K562 (cell line): ENCODE data around the gene BEST2. TPM values are rescaled to one million over a fixed set of nuclear protein-coding genes. Genes with fewer than 3 reads are reported as not detected.

Experiments
- CAMTA2 ChIP-seq: fragments of 250-450 bp; sonication (Bioruptor Pico); conservative IDR thresholded peaks from 2 replicates; pipeline ENCODE4 v1.5.1; 2022
- CSDE1 ChIP-seq, 2 experiments: fragments of 450-650 bp; IDR thresholded peaks; 2 replicates each; pipeline ENCODE4 v1.6.1; 2016; ENCODE audit warnings: mild to moderate bottlenecking in 1 of 2
- ELF4 ChIP-seq: fragments of 450-650 bp; formaldehyde crosslinking; IDR thresholded peaks from 2 replicates; pipeline ENCODE4 v1.4.0; 2022; ENCODE audit warnings: missing genetic modification characterization
- FOXA3 ChIP-seq, 2 experiments: fragments of 450-650 bp in 1 of 2; sonication (generic) in 1 of 2; formaldehyde crosslinking; IDR thresholded peaks in 1 of 2; conservative IDR thresholded peaks in 1 of 2; 2 replicates each; pipeline versions ENCODE4 v1.4.0 to v1.8.0; 2020 to 2022; ENCODE audit warnings: mild to moderate bottlenecking in 2 of 2, missing genetic modification reagents in 1 of 2
- L3MBTL2 ChIP-seq: fragments of 450-650 bp; IDR thresholded peaks from 2 replicates; pipeline ENCODE4 v1.6.1; 2016; ENCODE audit warnings: mild to moderate bottlenecking, moderate library complexity
- MEF2A ChIP-seq: IDR thresholded peaks from 2 replicates; pipeline ENCODE4 v1.6.1; 2011; ENCODE audit warnings: low read depth, mild to moderate bottlenecking, low read length, moderate library complexity; ENCODE audit not compliant: control insufficient read depth
- NCOA6 ChIP-seq: fragments of 450-650 bp; IDR thresholded peaks from 2 replicates; pipeline ENCODE4 v1.6.1; 2017; ENCODE audit warnings: mild to moderate bottlenecking
- PHTF2 ChIP-seq: fragments of 250-450 bp; sonication (Bioruptor Pico); IDR thresholded peaks from 2 replicates; pipeline ENCODE4 v1.5.0; 2021; ENCODE audit warnings: mild to moderate bottlenecking
- POU5F1 ChIP-seq: fragments of 150-350 bp; IDR thresholded peaks from 2 replicates; pipeline ENCODE4 v1.6.1; 2014; ENCODE audit warnings: borderline replicate concordance, low read length, low read depth, mild to moderate bottlenecking; ENCODE audit not compliant: partially characterized antibody
- PRMT5 ChIP-seq: sonication (generic); formaldehyde crosslinking; IDR thresholded peaks from 2 replicates; pipeline ENCODE4 v1.5.0; 2020; ENCODE audit warnings: missing genetic modification reagents
- SIN3B ChIP-seq: fragments of 450-650 bp; IDR thresholded peaks from 2 replicates; pipeline ENCODE4 v1.6.1; 2017; ENCODE audit warnings: low read depth, mild to moderate bottlenecking, moderate library complexity
- STAG1 ChIP-seq: sonication (generic); formaldehyde crosslinking; IDR thresholded peaks from 2 replicates; pipeline ENCODE4 v1.5.0; 2020; ENCODE audit warnings: missing genetic modification reagents, borderline replicate concordance
- ZNF12 ChIP-seq: sonication (generic); formaldehyde crosslinking; IDR thresholded peaks from 2 replicates; pipeline ENCODE4 v1.4.0; 2020; ENCODE audit warnings: mild to moderate bottlenecking, missing genetic modification reagents
- ZNF253 ChIP-seq: fragments of 250-450 bp; sonication (Bioruptor Pico); conservative IDR thresholded peaks from 2 replicates; pipeline ENCODE4 v1.6.1; 2021; ENCODE audit warnings: mild to moderate bottlenecking
- ZNF551 ChIP-seq: fragments of 250-450 bp; sonication (Bioruptor Pico); IDR thresholded peaks from 2 replicates; pipeline ENCODE4 v1.5.0; 2021; ENCODE audit warnings: mild to moderate bottlenecking, moderate library complexity
- ZNF75A ChIP-seq: fragments of 450-650 bp; formaldehyde crosslinking; IDR thresholded peaks from 2 replicates; pipeline ENCODE4 v1.4.0; 2020; ENCODE audit warnings: mild to moderate bottlenecking
- polyA plus RNA-seq, 8 experiments: library from polyadenylated mRNA; depleted of rRNA in 4 of 8; stranded (reverse) in 5 of 8; unstranded in 3 of 8; fragments of >200 nt; fragmentation: Nextera tagmentation in 2 of 8; fragmentation: Illumina TruSeq in 1 of 8; extraction: Ambion mirVana in 2 of 8; extraction: Trizol in 1 of 8; gene quantifications; 2 replicates each; pipeline versions ENCODE4 v1.2.1 to v1.2.3, GENCODE V29; 2011 to 2014; ENCODE audit warnings: inconsistent platforms in 1 of 8, missing spikeins in 1 of 8
- total RNA-seq, 7 experiments: library from RNA; depleted of rRNA in 6 of 7; stranded (reverse); fragments of >200 nt in 6 of 7; fragmentation: Illumina TruSeq in 2 of 7; extraction: Trizol in 2 of 7; gene quantifications; 2 replicates each; pipeline versions ENCODE4 v1.2.1 to v1.2.3, GENCODE V29; 2011 to 2021; ENCODE audit warnings: low replicate concordance in 1 of 7
- TF ChIP-seq, protein P1 (sequence below): fragments of 450-650 bp; formaldehyde crosslinking; IDR thresholded peaks from 2 replicates; pipeline ENCODE4 v1.4.0; 2020; ENCODE audit warnings: mild to moderate bottlenecking, mixed read lengths
- TF ChIP-seq, protein P2 (sequence below): fragments of 250-450 bp; sonication (Bioruptor Pico); IDR thresholded peaks from 2 replicates; pipeline ENCODE4 v1.9.0; 2021; ENCODE audit warnings: mild to moderate bottlenecking, inconsistent platforms
- TF ChIP-seq, protein P3 (sequence below), 2 experiments: IDR thresholded peaks; 2 replicates each; pipeline ENCODE4 v1.6.1; 2012; ENCODE audit warnings: improper control_type of control experiment in 2 of 2, low read depth in 2 of 2, low read length in 2 of 2, borderline replicate concordance in 1 of 2
- TF ChIP-seq, protein P4 (sequence below): fragments of 250-450 bp; sonication (Bioruptor Pico); IDR thresholded peaks from 2 replicates; pipeline ENCODE4 v1.8.0; 2022; ENCODE audit warnings: moderate library complexity, mild to moderate bottlenecking, inconsistent platforms
- TF ChIP-seq, protein P5 (sequence below): fragments of 250-450 bp; sonication (Bioruptor Pico); IDR thresholded peaks from 2 replicates; pipeline ENCODE4 v1.8.0; 2021; ENCODE audit warnings: borderline replicate concordance, mild to moderate bottlenecking, moderate library complexity; ENCODE audit not compliant: poor library complexity, severe bottlenecking

Gene BEST2
- total and polyA plus RNA-seq, 9 of the 15 experiments (the other 6 are each of a cell fraction or from before 2014, with no cell fraction given), result not detected

DNA sequence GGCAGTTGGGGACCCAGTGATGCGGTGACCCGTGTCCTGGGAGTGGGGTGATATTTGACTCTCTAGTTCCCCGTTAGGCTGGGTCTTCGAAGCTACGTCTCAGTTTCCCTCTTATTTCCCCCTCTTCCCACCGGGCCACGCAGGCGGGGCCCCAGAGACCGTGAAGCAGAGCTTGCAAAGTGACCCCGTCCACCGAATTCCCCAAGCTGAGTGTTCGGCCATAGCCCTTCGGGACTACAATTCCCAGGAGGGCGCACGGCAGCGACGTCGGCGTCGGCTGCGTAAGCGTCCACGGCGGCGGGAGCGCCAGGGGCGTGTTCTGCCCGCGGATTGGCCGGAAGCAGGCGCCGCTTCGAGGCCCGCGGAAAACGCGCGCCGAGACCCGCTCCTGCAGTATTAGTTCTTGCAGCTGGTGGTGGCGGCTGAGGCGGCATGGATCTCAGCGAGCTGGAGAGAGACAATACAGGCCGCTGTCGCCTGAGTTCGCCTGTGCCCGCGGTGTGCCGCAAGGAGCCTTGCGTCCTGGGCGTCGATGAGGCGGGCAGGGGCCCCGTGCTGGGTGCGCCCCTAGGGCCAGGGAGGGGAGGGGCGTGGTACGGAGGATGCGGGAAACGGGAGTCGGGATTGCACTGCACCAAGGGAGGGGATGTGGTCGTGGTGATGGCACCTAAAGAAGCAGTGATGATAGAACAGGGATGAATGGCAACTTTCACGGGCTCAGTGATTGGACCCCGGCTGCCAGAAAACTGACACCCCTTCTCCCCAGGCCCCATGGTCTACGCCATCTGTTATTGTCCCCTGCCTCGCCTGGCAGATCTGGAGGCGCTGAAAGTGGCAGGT lies 54.9 kb downstream of the BEST2 start, which contains the start of gene RNASEH2A (continued):
- TF ChIP-seq, protein P1, sequence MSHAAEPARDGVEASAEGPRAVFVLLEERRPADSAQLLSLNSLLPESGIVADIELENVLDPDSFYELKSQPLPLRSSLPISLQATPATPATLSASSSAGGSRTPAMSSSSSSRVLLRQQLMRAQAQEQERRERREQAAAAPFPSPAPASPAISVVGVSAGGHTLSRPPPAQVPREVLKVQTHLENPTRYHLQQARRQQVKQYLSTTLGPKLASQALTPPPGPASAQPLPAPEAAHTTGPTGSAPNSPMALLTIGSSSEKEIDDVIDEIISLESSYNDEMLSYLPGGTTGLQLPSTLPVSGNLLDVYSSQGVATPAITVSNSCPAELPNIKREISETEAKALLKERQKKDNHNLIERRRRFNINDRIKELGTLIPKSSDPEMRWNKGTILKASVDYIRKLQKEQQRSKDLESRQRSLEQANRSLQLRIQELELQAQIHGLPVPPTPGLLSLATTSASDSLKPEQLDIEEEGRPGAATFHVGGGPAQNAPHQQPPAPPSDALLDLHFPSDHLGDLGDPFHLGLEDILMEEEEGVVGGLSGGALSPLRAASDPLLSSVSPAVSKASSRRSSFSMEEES (CRISPR knock-in tag), result no peak
- TF ChIP-seq FOXA3 (CRISPR knock-in tag; conservative IDR thresholded peaks at IDR 0.05 in 1 of 2, IDR thresholded peaks at IDR 0.05 in 1 of 2), result peak in 1 of 2 experiments; percentile 34; a peak in 1 of 4 replicates
- no peak for TF ChIP-seq ELF4 (CRISPR knock-in tag)
- TF ChIP-seq, protein P2, sequence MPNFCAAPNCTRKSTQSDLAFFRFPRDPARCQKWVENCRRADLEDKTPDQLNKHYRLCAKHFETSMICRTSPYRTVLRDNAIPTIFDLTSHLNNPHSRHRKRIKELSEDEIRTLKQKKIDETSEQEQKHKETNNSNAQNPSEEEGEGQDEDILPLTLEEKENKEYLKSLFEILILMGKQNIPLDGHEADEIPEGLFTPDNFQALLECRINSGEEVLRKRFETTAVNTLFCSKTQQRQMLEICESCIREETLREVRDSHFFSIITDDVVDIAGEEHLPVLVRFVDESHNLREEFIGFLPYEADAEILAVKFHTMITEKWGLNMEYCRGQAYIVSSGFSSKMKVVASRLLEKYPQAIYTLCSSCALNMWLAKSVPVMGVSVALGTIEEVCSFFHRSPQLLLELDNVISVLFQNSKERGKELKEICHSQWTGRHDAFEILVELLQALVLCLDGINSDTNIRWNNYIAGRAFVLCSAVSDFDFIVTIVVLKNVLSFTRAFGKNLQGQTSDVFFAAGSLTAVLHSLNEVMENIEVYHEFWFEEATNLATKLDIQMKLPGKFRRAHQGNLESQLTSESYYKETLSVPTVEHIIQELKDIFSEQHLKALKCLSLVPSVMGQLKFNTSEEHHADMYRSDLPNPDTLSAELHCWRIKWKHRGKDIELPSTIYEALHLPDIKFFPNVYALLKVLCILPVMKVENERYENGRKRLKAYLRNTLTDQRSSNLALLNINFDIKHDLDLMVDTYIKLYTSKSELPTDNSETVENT, result no peak
- TF ChIP-seq PHTF2 (CRISPR knock-in tag), result no peak
- TF ChIP-seq, protein P3, sequence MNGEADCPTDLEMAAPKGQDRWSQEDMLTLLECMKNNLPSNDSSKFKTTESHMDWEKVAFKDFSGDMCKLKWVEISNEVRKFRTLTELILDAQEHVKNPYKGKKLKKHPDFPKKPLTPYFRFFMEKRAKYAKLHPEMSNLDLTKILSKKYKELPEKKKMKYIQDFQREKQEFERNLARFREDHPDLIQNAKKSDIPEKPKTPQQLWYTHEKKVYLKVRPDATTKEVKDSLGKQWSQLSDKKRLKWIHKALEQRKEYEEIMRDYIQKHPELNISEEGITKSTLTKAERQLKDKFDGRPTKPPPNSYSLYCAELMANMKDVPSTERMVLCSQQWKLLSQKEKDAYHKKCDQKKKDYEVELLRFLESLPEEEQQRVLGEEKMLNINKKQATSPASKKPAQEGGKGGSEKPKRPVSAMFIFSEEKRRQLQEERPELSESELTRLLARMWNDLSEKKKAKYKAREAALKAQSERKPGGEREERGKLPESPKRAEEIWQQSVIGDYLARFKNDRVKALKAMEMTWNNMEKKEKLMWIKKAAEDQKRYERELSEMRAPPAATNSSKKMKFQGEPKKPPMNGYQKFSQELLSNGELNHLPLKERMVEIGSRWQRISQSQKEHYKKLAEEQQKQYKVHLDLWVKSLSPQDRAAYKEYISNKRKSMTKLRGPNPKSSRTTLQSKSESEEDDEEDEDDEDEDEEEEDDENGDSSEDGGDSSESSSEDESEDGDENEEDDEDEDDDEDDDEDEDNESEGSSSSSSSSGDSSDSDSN (IDR thresholded peaks at IDR 0.05; ENCODE audit: borderline replicate concordance in 1 of 2, low read depth in 2 of 2, low read length in 2 of 2), result peak in 1 of 2 experiments; percentile 45; a peak in 1 of 4 replicates
- TF ChIP-seq MEF2A, result no peak
- TF ChIP-seq PRMT5 (CRISPR knock-in tag), result no peak
- TF ChIP-seq, protein P4, sequence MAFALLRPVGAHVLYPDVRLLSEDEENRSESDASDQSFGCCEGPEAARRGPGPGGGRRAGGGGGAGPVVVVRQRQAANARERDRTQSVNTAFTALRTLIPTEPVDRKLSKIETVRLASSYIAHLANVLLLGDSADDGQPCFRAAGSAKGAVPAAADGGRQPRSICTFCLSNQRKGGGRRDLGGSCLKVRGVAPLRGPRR (CRISPR knock-in tag), result no peak
- TF ChIP-seq ZNF12, result peak; percentile 22; the same call in 1 of the 2 replicates
- TF ChIP-seq SIN3B, result peak; percentile 84
- no peak for TF ChIP-seq ZNF551
- TF ChIP-seq, protein P5, sequence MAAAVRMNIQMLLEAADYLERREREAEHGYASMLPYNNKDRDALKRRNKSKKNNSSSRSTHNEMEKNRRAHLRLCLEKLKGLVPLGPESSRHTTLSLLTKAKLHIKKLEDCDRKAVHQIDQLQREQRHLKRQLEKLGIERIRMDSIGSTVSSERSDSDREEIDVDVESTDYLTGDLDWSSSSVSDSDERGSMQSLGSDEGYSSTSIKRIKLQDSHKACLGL, result peak; percentile 19
- peak; percentile 99 for TF ChIP-seq NCOA6
- TF ChIP-seq L3MBTL2, result peak; percentile 99
- no peak; a peak in 1 of 4 replicates for TF ChIP-seq CSDE1 (IDR thresholded peaks at IDR 0.05)
- no peak for TF ChIP-seq CAMTA2 (CRISPR knock-in tag)
- peak; percentile 84 for TF ChIP-seq POU5F1
- 0 out of 2 replicates have a peak, but pooled peaks have one; percentile 40 for TF ChIP-seq ZNF75A (CRISPR knock-in tag)
- TF ChIP-seq ZNF253 (CRISPR knock-in tag), result no peak
- TF ChIP-seq STAG1 (CRISPR knock-in tag), result no peak
